GM12872 (cell line): Measurements from ENCODE around the gene CTSL.

Experiments used
- TF ChIP-seq, protein P1 (sequence below): IDR thresholded peaks from 3 replicates; pipeline ENCODE4 v1.5.1; 2011; ENCODE audit warnings: low read depth, mild to moderate bottlenecking, low read length, moderate library complexity; ENCODE audit not compliant: insufficient read depth

Gene CTSL

DNA sequence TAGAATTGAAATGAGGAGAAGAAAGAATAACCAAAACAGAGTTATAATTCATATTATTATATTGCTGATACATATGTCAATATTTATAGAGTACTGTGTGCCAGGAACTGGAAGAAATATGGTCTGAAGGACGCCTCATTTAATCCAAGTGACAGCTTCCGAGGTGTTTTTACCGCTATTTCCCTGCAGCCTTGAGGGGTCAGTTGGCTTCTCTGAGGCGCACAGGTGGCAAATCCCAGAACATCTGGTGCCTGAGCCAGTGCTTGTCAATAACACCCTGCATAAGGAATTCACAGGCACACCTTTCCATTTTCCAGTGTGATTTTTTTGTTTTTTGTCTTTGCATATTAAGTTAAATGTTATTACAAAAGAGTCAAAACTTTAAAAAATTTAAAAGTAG lies 43.3 kb upstream of the CTSL start:
- TF ChIP-seq, protein P1, sequence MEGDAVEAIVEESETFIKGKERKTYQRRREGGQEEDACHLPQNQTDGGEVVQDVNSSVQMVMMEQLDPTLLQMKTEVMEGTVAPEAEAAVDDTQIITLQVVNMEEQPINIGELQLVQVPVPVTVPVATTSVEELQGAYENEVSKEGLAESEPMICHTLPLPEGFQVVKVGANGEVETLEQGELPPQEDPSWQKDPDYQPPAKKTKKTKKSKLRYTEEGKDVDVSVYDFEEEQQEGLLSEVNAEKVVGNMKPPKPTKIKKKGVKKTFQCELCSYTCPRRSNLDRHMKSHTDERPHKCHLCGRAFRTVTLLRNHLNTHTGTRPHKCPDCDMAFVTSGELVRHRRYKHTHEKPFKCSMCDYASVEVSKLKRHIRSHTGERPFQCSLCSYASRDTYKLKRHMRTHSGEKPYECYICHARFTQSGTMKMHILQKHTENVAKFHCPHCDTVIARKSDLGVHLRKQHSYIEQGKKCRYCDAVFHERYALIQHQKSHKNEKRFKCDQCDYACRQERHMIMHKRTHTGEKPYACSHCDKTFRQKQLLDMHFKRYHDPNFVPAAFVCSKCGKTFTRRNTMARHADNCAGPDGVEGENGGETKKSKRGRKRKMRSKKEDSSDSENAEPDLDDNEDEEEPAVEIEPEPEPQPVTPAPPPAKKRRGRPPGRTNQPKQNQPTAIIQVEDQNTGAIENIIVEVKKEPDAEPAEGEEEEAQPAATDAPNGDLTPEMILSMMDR = no peak

DNA sequence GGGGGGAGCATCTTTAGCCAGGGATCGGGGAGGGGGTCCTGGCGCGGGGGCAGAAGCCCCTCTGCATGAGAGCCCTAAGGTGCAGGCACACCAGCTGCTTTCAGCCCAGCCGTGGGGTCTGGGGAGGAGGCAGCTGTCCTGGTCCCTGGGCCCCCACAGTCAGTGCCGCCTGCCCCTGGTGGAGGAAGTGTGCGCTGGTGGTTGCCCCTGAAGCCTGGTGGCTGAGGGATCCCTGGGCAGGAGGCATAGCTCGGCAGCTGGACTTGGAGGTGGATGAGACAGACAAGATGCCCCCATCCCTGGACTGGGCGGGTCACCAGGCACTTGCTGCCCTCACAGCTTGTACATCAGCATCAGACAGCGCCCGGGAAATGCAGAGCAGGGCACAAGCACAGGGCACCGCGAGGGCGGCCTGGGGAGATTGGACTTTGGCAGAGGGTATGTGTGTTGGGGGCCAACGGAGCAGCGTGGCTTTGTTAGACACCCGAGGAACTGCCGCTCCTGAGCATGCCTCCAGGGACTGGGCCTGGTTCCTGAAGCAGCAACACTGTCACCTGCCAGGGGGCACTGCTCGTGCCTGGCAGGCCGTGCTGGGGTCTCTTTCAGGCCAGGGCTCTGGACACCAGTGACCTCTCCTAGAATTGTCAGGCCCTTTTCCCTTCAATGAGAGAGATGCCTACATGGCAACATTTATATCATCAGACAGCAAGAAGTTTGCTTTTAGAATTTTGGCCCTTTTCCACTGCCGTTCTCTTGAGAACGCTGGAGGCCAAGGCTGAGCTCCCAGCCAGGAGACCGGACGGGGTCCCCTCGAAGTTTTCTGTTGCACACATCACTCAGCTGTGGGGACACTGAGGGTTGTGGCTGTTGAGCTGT lies 41.9 kb upstream of the CTSL start:
- TF ChIP-seq, protein P1 = no peak

DNA sequence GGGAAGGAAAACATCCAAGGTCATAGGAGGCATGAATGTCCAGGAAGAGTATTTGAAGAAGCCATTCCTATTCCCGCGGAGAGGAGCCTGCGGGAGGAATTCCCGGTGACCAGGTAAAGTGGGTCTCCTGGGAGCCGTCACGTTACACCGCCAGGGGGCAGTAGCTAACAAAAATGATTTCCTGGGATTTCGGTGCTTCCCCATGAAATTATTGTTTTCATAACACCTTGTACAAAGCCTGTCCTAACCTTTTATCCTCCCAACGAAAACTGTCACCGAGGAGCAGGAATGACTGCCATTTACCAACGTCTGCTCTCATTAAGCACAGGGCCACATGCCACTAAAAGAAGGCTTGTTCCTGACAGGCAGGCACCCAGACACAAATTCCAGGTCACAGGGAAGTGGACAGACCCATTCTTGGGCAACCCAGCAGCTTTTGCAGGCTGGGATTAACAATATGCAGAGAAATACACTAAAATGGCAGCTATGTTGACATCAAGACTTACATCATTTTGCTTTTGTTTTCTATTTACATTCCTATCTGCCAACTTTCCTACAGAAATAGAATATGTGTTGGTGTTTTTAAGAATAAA lies 41.2 kb upstream of the CTSL start:
- TF ChIP-seq, protein P1 = peak; percentile 65

DNA sequence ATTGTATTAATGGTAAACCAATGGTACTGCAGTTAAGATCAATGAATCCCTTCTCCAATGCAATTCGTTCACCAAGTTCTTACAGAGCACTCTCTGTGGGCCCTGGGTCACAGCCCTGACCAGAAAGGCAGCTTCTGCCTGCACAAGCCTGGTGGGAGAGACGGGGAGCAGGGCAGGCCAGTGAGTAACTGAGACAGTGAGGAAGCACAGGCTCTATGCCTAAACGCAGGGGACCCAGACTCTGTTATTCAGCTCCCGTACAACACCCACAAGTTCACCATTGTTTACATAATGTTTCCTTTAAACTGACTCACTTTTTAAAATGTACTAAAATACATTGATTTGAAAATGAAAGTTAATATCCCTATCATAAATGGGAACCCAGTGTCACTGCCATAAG lies 40.5 kb upstream of the CTSL start:
- TF ChIP-seq, protein P1 = no peak

DNA sequence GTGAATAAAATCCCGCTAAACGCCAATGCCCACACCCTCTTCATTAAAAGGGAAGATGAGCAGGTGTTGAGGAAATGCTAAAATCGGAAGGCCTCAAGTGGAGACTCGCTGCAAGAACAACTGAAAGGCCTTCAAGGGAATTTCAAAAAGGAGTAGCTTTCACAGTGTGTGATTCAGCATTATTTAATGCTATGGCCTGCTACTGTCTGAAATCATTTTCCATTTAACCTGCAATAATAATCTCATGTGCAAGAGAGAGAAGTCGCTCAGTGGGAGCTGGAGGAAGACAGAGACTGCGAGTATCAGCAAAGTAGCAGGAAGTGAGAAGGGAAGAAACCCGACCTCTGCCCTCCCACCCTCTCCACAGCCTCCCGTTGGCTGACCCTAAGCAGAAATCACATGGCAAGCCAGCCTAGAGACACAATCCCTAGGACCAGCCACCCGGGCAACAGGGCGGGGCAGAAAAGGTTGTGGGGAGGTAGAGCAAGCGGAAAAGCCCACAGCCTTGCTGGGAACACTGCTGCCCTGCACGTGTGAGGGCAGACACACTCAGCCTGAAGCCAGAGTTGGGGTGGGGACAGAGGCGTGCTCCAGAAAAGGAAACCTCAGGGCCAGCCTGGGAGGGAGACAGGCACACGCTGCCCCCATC lies 39.9 kb upstream of the CTSL start:
- TF ChIP-seq, protein P1 = no peak

DNA sequence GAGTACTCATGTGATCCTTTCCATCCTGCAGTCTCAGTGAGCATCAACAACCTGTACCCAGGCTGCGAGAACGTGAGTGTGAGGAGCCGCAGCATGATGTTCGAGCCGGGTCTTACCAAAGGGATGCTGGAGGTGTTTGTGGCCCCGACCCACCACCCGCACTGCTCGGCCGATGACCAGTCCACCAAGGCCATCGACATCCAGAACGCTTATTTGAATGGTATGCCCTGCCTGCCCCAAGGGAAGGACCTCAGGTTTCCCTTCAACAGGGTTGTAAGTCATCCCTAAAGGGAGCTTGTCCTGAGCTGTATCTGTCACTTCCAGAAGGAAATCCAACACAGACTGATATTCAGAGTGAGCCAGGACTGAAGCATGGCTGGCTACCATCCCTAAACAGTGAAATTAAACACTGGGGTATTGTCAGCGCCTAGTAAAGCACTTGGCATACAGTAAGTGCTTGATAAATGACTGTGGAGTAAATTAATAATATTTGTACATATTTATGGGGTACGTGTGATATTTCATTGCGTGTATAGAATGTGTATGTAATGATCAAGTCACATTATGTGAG lies 39.3 kb upstream of the CTSL start:
- TF ChIP-seq, protein P1 = no peak

DNA sequence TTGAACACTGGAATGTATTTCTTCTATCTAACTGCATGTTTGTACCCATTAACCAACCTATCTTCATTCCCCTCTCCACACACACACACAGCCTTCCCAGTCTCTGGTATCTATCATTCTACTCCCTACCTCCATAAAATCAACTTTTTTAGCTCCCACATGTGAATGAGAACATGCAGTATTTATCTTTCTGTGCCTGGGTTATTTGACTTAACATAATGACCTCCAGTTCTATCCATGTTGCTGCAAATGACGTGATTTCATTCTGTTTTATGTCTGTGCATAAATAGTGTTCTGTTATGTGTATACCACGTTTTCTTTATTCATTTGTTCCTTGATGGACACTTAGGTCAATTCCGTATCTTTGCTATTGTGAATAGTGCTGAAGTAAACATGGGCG lies 38.7 kb upstream of the CTSL start:
- TF ChIP-seq, protein P1 = no peak
